NCI-H748 treated with DMSO at 0.1 percent for 48 hours (cell line): ENCODE measurements around the gene RAB3C.
"Not testable (repeated sequence)": the region's sequence is repeated elsewhere in the genome, so short reads cannot be mapped to it uniquely, and the experiment has no call there.

ENCODE experiments used
- DNase-seq: peaks from one replicate; lab custom pipeline; 2025; lab: John Stamatoyannopoulos, UW

Gene RAB3C

DNA sequence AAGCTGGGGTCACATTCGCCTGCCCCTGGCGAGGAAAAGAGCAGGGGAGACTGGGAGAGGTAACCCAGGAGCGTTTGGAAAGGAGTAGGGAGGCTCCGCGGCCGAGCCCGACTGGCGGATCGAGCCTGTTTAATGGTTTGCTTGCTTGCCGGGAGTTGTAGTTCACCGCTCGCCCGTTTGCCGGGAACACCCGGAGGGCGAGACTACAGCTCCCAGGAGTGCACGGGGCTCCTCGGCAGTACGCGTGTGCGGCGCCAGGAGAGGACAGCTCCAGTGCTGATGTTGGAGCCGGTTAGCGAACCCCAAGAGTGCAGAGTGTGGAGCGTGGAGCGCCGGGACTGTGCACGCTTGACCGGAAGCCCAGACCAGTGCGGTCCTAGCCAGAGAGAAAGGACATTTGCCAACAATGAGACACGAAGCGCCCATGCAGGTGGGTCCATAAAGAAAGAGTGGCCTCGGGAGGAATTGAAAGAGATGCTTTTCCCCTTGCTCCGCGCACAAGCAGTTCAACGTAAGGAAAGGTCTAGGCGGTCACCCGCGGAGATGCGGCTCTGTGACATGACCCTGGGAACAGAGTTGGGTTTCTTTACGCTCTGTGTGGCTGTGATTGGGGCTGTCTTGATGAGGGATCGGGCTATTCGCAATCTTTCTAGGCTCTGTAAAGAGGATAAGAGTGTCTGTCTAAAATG lies at the start of gene RAB3C:
RAB3C (plus strand) TSS at position 273 of the 689 bp plus-strand sequence; CDS start at position 407, 134 bp downstream.
- peak; percentile 92 for DNase-seq

GRCh38 chr5:58541935-58542334 lies 40.9 kb upstream of the RAB3C start:
- not testable (repeated sequence) for DNase-seq

DNA sequence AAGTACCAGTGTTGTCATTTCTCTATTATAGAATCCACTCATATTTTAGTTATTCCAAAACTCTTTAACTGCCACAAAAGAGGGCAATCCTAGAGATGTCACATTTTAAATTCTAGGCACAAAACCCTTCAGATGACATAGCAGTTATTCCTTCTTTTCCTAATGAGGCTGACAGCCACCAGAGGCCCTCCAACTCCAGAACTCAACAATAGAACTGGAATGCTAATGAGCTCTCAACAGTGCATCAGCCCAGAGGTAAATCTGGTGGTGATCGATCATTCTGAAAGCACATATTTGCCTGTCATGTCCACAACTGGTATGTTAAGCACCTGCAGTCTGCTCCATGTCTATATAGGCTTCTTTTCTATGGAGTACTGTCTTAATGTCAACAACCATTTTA lies 40.2 kb upstream of the RAB3C start:
- no peak for DNase-seq

DNA sequence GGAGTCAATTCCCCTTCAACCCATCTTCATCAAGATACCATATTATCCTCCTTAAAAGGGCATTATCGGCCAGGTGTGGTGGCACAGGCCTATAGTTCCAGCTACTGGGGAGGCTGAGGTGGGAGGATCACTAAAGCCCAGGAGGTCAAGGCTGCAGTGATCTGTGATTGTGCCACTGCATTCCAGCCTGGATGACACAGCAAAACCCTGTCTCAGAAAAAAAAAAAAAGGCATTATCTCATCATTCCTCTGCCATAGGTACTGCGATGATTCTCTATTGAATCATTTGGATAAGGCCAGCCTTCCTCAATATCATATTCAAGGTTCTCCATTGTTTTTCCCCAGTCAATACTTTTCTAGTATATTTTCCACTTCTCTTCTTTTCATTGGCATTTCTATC lies 39.2 kb upstream of the RAB3C start:
- no peak for DNase-seq

- no peak for DNase-seq
Observed at GRCh38 chr5:58544195-58544594, 38.7 kb upstream of the RAB3C start.

GRCh38 chr5:58544926-58545325 lies 37.9 kb upstream of the RAB3C start:
- DNase-seq: no peak

DNA sequence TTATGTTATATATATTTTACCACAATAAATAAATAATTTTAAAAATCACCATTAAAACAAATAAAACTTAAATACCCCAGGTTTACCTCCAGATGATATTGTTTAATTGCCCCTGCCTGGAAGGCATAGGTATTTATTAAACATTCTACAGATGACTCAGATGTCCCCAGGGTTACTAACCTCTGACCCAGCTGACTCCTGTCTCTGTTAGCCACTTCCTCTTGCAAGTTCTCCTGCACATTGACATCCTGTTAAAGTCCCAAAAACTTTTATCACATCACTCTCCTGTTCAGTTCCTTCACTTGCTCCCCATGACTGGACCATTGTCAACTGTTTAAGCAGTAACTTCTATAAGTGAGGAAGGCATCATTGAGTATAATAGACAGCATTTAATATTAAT lies 37.0 kb upstream of the RAB3C start:
- no peak for DNase-seq

- no peak for DNase-seq
Observed at GRCh38 chr5:58548068-58548467, 34.8 kb upstream of the RAB3C start.

- DNase-seq: no peak
Observed at GRCh38 chr5:58551492-58551891, 31.4 kb upstream of the RAB3C start.

DNA sequence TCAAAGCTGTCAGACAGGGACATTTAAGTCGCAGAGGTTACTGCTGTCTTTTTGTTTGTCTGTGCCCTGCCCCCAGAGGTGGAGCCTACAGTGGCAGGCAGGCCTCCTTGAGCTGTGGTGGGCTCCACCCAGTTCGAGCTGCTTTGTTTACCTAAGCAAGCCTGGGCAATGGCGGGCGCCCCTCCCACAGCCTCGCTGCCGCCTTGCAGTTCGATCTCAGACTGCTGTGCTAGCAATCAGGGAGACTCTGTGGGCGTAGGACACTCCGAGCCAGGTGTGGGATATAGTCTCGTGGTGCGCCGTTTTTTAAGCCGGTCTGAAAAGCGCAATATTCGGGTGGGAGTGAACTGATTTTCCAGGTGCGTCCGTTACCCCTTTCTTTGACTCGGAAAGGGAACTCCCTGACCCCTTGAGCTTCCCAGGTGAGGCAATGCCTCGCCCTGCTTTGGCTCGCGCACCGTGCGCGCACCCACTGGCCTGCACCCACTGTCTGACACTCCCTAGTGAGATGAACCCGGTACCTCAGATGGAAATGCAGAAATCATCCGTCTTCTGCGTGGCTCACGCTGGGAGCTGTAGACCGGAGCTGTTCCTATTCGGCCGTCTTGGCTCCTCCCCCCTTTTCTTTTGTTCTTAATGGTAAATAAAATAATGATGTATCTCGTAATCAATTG lies 25.1 kb upstream of the RAB3C start:
- DNase-seq: not testable (repeated sequence)

DNA sequence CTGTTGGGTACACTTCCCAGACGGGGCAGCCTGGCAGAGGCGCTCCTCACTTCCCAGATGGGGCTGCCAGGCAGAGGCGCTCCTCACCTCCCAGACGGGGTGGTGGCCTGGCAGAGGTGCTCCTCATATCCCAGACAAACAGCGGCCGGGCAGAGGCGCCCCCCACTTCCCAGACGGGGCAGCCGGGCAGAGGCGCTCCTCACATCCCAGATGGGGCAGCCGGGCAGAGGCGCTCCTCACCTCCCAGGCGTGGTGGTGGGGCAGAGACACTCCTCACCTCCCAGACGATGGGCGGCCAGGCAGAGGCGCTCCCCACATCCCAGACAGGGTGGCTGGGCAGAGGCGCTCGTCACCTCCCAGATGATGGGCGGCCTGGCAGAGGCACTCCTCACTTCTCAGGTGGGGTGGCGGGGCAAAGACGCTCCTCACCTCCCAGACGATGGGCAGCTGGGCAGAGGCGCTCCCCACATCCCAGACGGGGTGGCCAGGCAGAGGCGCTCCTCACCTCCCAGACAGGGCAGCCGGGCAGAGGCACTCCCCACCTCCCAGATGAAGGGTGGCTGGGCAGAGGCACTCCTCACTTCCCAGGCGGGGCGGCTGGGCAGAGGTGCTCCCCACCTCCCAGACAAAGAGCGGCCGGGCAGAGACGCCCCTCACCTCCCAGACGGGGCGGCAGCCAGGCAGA lies 19.7 kb upstream of the RAB3C start:
- DNase-seq: not testable (repeated sequence)

GRCh38 chr5:58564043-58564832 lies 18.6 kb upstream of the RAB3C start:
- DNase-seq: not testable (repeated sequence)

DNA sequence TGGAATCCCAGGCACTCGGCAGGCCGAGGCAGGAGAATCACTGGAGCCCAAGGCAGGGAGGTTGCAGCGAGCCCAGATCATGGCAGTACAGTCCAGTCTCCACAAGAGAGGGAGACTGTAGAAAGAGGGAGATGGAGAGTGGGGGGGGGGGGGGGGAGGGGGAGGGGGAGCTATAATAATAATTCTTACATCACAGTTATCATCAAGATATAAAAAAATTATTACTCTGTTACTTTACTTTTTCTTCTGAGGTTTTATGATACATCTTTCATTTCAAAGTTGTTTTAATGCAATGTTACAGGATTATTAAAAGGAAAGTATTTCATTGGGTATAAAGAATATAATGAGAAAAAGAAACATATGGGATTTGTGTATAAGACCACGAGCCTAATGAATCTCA lies 17.8 kb upstream of the RAB3C start:
- no peak for DNase-seq

GRCh38 chr5:58571501-58571900 lies 11.4 kb upstream of the RAB3C start:
- DNase-seq: no peak

DNA sequence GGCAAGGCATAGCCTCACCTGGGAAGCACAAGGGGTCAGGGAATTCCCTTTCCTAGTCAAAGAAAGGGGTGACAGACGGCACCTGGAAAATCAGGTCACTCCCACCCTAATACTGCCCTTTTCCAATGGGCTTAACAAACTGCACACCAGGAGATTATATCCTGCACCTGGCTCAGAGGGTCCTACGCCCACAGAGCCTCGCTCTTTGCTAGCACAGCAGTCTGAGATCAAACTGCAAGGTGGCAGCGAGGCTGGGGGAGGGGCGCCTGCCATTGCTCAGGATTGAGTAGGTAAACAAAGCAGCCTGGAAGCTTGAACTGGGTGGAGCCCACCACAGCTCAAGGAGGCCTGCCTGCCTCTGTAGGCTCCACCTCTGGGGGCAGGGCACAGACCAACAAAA lies 9.9 kb upstream of the RAB3C start:
- DNase-seq: not testable (repeated sequence)

DNA sequence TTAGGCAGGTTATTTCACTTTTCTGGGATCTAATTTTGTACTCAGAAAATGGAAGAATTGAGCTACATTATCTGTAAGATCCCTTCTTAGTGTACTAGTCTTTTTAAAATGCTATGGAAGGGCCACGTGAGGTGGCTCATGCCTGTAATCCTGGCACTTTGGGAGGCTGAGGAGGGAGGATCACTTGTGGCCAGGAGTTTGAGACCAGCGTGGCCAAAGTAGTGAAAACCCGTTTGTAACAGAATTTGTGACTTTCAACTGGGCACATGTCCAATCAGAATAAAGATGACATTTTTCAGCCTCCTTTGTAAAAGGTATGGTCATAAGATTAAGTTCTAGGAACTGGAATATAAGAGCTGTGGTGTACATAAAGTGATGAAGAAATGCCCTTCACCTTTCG lies 3.1 kb upstream of the RAB3C start:
- no peak for DNase-seq

- peak; percentile 67 for DNase-seq
Observed at GRCh38 chr5:58582019-58582802, 664 bp upstream of the RAB3C start.

GRCh38 chr5:58595952-58596351 lies 13.1 kb downstream of the RAB3C start:
- DNase-seq: no peak

GRCh38 chr5:58598440-58598839 lies 15.6 kb downstream of the RAB3C start:
- no peak for DNase-seq

DNA sequence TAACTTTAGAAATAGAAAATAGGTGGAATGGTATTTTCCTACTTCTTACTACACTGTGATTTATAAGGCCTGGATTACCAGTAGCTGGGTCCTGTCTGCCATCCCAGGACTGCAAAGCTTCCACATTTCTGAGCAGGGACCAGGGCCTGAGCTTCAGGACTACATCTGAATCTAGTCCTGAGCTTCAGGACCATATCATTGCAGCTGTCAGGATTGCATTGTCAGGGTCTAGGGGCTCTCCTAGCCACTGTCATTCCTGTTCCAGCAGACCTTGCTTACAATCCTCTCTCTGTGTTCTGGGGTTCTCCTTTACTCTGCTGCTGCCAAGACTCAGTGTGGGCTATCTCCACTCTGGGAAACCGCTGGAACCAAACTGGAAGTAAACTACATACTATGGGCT lies 16.3 kb downstream of the RAB3C start:
- DNase-seq: no peak

DNA sequence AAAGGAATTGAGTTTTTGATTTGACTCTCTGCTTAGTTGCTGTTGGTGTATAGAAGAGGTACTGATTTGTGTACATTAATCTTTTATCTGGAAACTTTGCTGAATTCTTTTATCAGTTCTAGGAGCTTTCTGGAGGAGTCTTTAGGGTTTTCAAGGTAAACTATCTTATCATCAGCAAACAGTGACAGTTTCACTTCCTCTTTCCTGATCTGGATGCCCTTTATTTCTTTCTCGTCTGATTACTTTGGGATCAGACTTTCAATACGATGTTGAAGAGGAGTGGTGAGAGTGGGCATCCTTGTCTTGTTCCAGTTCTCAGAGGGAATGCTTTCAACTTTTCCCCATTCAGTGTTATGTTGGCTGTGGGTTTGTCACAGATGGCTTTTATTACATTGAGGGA lies 17.7 kb downstream of the RAB3C start:
- not testable (repeated sequence) for DNase-seq

DNA sequence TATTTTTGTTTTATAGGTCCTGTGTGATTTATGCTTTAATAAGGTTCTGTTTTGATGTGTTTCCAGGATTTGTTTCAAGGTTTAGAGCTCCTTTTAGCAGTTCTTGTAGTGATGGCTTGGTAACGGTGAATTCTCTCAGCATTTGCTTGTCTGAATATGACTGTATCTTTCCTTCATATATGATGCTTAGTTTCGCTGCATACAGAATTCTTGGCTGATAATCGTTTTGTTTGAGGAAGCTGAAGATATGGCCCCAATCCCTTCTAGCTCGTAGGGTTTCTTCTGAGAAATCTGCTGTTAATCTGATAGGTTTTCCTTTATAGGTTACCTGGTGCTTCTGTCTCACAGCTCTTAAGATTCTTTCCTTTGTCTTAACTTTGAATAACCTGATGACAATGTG lies 20.0 kb downstream of the RAB3C start:
- DNase-seq: not testable (repeated sequence)
